GM10266 (cell line): ENCODE measurements around the gene USP48.

Experiments used
- DNase-seq: peaks from one replicate; pipeline ENCODE4 v3.0.0; 2012; ENCODE audit errors: extremely low spot score
- TF ChIP-seq, protein P1 (sequence below): IDR thresholded peaks from 2 replicates; pipeline ENCODE4 v1.5.1; 2012; ENCODE audit warnings: mild to moderate bottlenecking, low read depth; ENCODE audit not compliant: control insufficient read depth, insufficient read depth; ENCODE audit errors: missing control alignments

USP48 gene

DNA sequence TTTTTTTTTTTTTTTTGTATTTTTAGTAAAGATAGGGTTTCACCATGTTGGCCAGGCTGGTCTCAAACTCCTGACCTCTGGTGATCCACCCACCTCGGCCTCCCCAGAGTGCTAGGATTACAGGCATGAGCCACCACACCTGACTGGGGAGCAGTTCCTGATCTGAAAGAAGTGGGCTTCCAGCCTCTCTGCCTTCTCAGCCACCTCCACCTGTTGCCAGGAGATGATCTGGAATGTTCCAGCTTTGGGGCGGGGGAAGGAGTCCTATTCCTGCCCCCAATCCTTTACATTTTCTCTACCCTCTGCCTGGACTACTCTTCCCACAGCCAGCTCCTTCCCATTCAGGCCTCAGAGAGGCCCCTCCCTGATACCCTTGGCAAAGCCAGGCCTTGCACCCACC lies 141.9 kb downstream of the USP48 start:
- no peak for DNase-seq
- TF ChIP-seq, protein P1, sequence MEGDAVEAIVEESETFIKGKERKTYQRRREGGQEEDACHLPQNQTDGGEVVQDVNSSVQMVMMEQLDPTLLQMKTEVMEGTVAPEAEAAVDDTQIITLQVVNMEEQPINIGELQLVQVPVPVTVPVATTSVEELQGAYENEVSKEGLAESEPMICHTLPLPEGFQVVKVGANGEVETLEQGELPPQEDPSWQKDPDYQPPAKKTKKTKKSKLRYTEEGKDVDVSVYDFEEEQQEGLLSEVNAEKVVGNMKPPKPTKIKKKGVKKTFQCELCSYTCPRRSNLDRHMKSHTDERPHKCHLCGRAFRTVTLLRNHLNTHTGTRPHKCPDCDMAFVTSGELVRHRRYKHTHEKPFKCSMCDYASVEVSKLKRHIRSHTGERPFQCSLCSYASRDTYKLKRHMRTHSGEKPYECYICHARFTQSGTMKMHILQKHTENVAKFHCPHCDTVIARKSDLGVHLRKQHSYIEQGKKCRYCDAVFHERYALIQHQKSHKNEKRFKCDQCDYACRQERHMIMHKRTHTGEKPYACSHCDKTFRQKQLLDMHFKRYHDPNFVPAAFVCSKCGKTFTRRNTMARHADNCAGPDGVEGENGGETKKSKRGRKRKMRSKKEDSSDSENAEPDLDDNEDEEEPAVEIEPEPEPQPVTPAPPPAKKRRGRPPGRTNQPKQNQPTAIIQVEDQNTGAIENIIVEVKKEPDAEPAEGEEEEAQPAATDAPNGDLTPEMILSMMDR, result no peak

GRCh38 chr1:21640653-21641052 lies 142.3 kb downstream of the USP48 start:
- TF ChIP-seq, protein P1, result no peak
- DNase-seq, result no peak

- TF ChIP-seq, protein P1, result no peak
- no peak for DNase-seq
Measured at GRCh38 chr1:21639594-21640041, 143.3 kb downstream of the USP48 start.

DNA sequence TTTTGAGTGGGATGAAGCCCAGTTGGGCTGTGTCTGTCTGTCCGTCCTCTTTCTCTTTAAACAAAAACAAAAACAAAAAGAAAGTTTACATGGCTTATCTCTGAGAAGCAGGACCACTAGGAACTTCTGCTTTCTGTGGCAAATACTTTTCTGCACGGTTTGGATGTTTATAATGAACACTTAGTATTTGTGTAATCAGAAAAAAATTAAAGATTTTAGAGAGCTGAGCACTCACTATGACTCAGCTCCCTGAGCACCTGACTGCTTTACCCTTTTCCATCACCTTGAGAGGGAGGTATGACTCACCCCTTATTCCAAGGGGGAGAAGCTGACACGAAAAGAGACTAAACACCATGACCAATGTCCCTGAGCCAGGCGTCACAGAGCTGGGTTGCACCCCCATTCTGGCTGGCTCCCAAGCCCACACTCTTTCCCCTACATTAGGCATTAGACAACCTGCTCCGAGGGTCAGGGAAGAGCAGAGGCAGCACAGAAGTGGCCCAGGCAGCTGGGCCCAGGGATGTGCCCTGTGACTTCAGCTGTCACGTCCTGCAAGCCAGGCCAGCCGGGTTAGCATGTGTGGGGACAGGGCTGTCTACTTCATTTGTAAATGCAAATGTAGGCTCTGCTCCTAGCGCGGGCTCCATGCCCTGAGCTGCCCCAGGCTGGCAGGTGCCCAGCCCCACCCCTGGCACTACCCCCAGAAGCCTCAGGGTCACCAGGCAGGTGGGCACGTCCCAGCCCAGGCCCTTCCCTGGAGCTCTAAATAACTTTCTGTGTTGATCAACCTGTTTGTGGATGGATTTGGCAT lies 144.2 kb downstream of the USP48 start:
- no peak for DNase-seq
- TF ChIP-seq, protein P1, result no peak

DNA sequence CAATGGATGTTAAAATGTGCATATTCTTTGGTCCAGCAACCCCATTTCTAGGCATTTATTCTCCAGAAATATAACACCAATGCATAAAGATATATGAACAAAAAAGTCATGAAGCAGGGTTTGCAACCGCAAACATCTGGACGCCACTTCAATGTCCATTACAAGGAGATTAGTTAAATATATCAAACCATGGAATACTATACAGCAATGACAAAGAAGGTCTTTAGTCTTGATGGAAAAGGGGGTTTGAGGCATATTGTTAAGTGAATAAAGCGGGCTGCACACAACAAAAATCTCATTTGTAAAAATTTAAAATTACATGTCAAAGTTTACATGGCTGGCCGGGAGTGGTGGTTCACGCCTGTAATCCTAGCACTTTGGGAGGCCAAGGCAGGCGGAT lies 145.4 kb downstream of the USP48 start:
- no peak for DNase-seq
- TF ChIP-seq, protein P1, result no peak

GRCh38 chr1:21636029-21636428 lies 146.9 kb downstream of the USP48 start:
- no peak for DNase-seq
- TF ChIP-seq, protein P1, result no peak

DNA sequence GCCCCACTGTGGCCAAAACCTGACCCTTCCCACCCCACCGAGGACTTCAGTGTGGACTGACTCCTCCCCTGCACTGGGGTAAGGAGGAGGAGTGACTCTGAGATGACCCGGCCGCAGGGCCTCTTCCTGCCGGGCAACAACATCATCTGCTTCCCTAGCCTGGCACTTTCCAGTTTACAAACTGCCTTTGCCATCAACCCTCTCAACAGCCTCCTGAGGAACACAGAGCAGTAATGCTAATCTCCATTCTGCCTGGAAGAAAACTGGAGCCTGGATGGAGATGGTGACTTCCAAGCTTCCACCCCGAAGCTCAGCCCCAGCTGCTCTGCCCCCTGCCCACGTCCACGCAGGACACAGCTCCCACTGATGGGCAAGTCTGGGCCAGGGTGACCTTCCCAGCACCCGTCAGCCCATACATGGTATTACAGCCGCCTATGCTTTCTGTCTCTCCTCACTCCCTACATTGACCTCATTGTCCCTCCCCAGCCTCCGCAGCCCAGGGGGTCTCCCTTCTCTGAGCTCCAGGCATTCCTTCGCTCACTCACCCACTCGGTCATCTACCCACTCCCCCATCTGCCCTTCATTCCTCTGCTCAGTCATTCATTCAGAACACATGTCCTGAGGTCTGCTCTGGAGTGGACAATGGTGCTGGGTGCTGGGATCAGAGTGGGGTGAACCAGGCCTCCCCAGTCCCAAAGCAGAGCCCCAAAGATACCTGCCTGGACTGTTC lies 148.0 kb downstream of the USP48 start:
- DNase-seq, result no peak

More for the DNA sequence above, 148.0 kb downstream of the USP48 start:
- TF ChIP-seq, protein P1, result no peak
